ENCODE results near the gene KISS1R.

- TF ChIP-seq CTCF (optimal IDR thresholded peaks at IDR 0.05 in 1 of 3, IDR thresholded peaks at IDR 0.05 in 1 of 3, conservative IDR thresholded peaks at IDR 0.05 in 1 of 3; ENCODE audit: extremely low read depth in 1 of 3, insufficient read depth in 2 of 3, low read length in 3 of 3), result no peak
- no peak for TF ChIP-seq EZH2 (IDR thresholded peaks at IDR 0.05; ENCODE audit: low read length)
Measured at GRCh38 chr19:900043-900301, 17.2 kb upstream of the KISS1R start.
